Retinal pigment epithelial cell (primary cell): Measurements from ENCODE around the gene GLYATL3.

Experiments used
- DNase-seq: peaks from one replicate; pipeline ENCODE4 v3.0.0-alpha.2; 2010; ENCODE audit warnings: low read depth
- H3K4me3 ChIP-seq: 2 replicates; pipeline ENCODE4 v1.5.1; 2011; ENCODE audit warnings: mild to moderate bottlenecking, low read length, control low read depth, moderate library complexity
- TF ChIP-seq, protein P1 (sequence below): conservative IDR thresholded peaks from 2 replicates; pipeline ENCODE4 v1.5.1; 2011; ENCODE audit warnings: low read depth, low read length, control low read depth, inconsistent platforms

Gene GLYATL3

DNA sequence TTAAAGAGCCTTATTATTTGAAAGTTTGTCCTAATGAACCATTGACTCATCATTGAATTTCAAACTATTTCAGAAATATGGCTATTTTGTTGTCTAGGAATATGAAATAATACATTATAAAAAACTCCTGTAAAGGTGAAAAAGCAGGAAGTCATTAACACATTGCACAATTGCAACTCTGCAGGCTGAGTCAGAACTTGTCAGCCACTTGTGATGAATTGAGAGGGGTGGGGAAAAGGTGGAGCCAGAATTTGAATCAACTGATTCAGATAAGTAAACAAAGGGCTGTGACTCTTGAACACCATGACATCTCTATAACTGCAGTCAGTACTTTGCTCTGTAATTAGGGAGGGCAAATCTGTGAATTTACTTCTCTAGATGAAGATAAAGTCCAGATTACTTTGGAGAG, 56.7 kb downstream of the GLYATL3 start:
- no peak overlapping the region for H3K4me3 ChIP-seq
- TF ChIP-seq, protein P1, sequence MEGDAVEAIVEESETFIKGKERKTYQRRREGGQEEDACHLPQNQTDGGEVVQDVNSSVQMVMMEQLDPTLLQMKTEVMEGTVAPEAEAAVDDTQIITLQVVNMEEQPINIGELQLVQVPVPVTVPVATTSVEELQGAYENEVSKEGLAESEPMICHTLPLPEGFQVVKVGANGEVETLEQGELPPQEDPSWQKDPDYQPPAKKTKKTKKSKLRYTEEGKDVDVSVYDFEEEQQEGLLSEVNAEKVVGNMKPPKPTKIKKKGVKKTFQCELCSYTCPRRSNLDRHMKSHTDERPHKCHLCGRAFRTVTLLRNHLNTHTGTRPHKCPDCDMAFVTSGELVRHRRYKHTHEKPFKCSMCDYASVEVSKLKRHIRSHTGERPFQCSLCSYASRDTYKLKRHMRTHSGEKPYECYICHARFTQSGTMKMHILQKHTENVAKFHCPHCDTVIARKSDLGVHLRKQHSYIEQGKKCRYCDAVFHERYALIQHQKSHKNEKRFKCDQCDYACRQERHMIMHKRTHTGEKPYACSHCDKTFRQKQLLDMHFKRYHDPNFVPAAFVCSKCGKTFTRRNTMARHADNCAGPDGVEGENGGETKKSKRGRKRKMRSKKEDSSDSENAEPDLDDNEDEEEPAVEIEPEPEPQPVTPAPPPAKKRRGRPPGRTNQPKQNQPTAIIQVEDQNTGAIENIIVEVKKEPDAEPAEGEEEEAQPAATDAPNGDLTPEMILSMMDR = no peak
- DNase-seq = peak; percentile 89

DNA sequence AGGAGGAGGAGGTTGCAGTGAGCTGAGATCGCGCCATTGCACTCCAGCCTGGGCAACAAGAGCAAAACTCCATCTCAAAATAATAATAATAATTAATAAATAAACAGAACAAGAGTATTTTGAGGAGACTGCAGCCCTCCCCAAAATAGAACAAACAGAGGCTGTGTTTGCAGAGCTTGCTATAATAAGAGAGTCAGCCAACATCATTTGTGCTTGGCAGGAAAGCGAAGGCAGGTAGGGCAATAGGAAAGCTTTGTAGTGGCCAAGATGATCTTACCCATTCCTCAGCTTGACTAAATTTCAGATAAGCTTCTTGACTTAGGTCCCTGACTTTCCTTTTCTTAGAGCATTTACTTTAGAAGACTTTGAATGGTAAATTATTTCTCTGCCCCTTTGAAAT, 57.5 kb downstream of the GLYATL3 start:
- TF ChIP-seq, protein P1 = no peak
- H3K4me3 ChIP-seq = no peak overlapping the region
- no peak for DNase-seq

- no peak for DNase-seq
- TF ChIP-seq, protein P1 = no peak
- no peak overlapping the region for H3K4me3 ChIP-seq
These were observed 58.5 kb downstream of the GLYATL3 start for GRCh38 chr6:49558238-49558637.

DNA sequence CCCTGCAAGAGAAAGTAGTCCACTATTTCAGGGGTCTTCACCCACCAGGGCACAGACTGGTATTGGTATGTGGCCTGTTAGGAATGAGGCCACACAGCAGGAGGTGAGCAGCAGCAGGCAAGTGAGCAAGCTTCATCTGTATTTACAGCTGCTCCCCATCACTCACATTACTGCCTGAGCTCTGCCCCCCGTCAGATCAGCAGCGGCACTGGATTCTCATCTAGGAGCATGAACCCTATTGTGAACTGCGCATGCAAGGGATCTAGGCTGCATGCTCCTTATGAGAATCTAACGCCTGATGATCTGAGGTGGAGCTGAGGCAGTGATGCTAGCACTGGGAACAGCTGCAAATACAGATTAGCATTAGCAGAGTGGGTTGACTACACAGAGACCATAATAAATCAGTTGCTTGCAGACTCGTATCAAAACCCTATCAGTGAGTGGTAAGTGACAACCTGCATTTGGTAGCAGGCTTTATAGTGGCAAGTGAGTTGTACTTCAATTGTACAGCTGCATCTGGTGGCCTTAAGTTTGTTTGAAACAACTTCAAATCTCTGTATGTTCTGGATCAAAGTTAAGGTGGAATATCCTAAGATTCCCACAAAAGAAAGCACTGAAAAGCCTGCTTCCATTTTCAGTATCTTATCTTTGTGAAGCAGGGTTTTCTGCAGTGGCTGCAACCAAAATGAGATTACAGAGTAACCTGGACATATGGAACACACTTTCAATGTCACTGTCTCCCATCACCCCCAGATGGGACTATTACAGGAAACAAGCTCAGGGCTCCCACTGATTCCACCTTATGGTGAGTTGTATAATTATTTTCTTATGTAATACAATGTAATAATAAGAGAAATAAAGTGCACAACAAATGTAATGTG, 63.5 kb downstream of the GLYATL3 start:
- TF ChIP-seq, protein P1 = no peak
- no peak overlapping the region for H3K4me3 ChIP-seq
- DNase-seq = no peak

DNA sequence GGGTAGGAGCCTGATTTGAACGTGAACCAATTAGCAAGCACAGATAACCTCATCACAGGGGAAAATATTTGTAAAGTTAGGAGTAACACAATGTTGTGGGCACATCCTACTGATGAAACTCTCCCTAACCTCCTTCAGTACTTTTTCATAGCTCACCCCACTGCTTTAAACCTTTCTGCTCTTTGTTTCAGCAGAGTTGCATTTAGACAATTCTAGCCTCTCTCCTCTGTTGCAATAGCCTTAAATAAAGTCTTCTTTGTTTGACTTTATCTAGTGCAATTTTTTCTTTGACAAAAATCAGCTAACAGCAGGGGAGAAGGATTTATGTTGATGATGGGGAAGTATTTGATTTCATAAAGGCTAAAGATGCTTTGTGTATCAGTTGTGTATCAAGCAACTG, 64.8 kb downstream of the GLYATL3 start:
- DNase-seq = no peak
- TF ChIP-seq, protein P1 = no peak
- H3K4me3 ChIP-seq = no peak overlapping the region

DNA sequence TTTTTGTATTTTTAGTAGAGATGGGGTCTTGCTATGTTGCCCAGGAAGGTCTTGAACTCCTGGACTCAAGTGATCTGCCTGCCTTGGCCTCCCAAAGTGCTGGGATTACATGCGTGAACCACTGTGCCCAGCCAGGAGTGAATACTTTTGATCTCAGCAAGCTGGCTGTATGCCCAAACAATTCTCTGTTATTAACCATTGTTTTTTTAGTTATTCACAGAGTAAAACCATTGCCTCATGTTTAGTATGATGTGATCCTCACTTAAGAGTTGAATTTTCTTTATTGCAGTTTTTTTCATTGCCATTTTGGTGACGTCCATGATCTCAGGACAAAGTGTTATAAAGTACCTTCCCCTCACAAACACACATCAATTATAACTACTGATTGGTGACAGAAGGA, 65.5 kb downstream of the GLYATL3 start:
- TF ChIP-seq, protein P1 = no peak
- no peak overlapping the region for H3K4me3 ChIP-seq
- DNase-seq = no peak

DNA sequence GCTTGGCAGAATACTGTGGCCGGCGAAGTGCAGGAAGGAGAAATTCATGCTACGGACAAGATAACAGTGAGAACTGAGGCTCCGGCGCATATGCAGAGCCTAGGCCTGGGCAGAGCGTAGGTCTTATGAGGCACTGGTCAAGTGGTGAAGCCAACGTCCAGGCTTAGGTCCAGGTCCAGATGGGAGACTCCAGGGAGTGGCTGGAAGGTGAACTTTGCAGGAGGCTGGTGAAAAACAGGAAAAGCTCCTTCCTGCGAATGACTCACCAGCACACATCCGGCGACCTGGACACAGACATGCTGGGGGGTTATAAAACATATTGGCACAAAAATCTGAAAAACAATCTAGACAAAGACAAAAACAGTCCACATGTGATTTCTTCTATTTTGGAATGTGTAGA, 66.1 kb downstream of the GLYATL3 start:
- no peak overlapping the region for H3K4me3 ChIP-seq
- no peak for DNase-seq
- TF ChIP-seq, protein P1 = no peak
